ENCODE results near the gene FOXD4L6. TPM values are rescaled to one million over a fixed set of nuclear protein-coding genes. Genes with fewer than 3 reads are reported as not detected.
"Not testable (repeated sequence)": the region's sequence is repeated elsewhere in the genome, so short reads cannot be mapped to it uniquely, and the experiment has no call there.

The FOXD4L6 gene
- total RNA-seq, 2 donors from 2014 or later = not detected

GRCh38 chr9:41087929-41088328 lies 40.6 kb downstream of the FOXD4L6 start:
- H3K9me3 Mint-ChIP-seq; ATAC-seq; H3K4me1 Mint-ChIP-seq (ENCODE audit: low read depth in 2 of 2); DNase-seq (ENCODE audit: low spot score); H3K27ac Mint-ChIP-seq; H3K4me3 Mint-ChIP-seq; H3K36me3 Mint-ChIP-seq: not testable (repeated sequence)
- peaks cover 12 to 18% of the 10 kb centered on the region in 2 donors for H3K27me3 Mint-ChIP-seq

GRCh38 chr9:41087157-41087780 lies 41.2 kb downstream of the FOXD4L6 start:
- not testable (repeated sequence) for ATAC-seq; H3K4me3 Mint-ChIP-seq; H3K4me1 Mint-ChIP-seq (ENCODE audit: low read depth in 2 of 2); H3K36me3 Mint-ChIP-seq; DNase-seq (ENCODE audit: low spot score); H3K9me3 Mint-ChIP-seq; H3K27ac Mint-ChIP-seq
- peaks cover 16 to 24% of the 10 kb centered on the region in 2 donors for H3K27me3 Mint-ChIP-seq

- not testable (repeated sequence) for H3K4me3 Mint-ChIP-seq; DNase-seq (ENCODE audit: low spot score)
Measured at GRCh38 chr9:41086685-41087084, 41.8 kb downstream of the FOXD4L6 start.

DNA sequence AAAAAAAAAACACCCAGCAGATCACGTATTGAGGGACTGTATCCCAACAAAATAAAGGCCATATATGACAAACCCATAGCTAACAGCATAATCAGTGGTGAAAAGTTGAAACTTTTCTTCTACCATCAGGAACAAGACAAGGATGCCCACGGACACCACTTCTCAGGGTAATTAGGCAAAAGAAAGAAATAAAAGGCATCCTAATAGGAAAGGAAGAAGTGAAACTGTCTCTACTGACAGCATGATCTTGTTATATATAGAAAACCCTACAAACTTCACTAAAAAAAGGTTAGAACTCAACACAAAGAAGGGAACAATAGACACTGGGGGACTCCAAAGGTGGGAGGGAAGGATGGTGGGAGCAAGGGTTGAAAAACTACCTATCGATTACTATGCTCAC lies 42.3 kb downstream of the FOXD4L6 start:
- peaks cover 17 to 27% of the 10 kb centered on the region in 2 donors for H3K27me3 Mint-ChIP-seq
- DNase-seq (ENCODE audit: low spot score); ATAC-seq; H3K36me3 Mint-ChIP-seq; H3K4me1 Mint-ChIP-seq (ENCODE audit: low read depth in 2 of 2); H3K9me3 Mint-ChIP-seq; H3K4me3 Mint-ChIP-seq; H3K27ac Mint-ChIP-seq: not testable (repeated sequence)

More at GRCh38 chr9:41086685-41087084, 41.8 kb downstream of the FOXD4L6 start:
- peaks cover 17 to 27% of the 10 kb centered on the region in 2 donors for H3K27me3 Mint-ChIP-seq
- ATAC-seq; H3K9me3 Mint-ChIP-seq; H3K27ac Mint-ChIP-seq; H3K36me3 Mint-ChIP-seq; H3K4me1 Mint-ChIP-seq (ENCODE audit: low read depth in 2 of 2): not testable (repeated sequence)

- ATAC-seq; H3K4me1 Mint-ChIP-seq (ENCODE audit: low read depth in 2 of 2); H3K9me3 Mint-ChIP-seq; H3K36me3 Mint-ChIP-seq; DNase-seq (ENCODE audit: low spot score); H3K27ac Mint-ChIP-seq; H3K4me3 Mint-ChIP-seq: not testable (repeated sequence)
- H3K27me3 Mint-ChIP-seq = peaks cover 10 to 21% of the 10 kb centered on the region in 2 donors
Measured at GRCh38 chr9:41082358-41082757, 46.1 kb downstream of the FOXD4L6 start.

DNA sequence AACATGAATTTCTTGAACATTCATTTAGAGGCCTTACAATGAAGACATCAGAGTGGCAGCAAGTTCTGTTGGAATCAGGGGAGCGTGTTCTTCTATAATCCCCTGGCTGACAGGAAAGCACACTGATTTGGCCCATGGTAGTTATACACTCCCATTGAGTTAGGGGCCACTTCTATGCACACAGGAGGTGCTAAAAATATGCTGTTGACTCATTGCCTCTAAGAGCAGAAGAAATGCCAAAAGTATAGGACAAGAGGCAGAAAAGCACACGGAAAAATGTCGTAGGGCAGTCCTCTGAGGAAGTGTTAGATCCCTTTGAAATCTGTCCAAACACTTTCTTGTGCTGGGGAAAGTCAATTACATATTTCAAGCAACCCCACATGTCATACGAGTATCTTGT lies 49.0 kb downstream of the FOXD4L6 start:
- not testable (repeated sequence) for H3K27ac Mint-ChIP-seq; H3K4me1 Mint-ChIP-seq (ENCODE audit: low read depth in 2 of 2); H3K4me3 Mint-ChIP-seq; DNase-seq (ENCODE audit: low spot score); H3K36me3 Mint-ChIP-seq; H3K9me3 Mint-ChIP-seq; ATAC-seq
- H3K27me3 Mint-ChIP-seq = peaks cover 17 to 20% of the 10 kb centered on the region in 2 donors

DNA sequence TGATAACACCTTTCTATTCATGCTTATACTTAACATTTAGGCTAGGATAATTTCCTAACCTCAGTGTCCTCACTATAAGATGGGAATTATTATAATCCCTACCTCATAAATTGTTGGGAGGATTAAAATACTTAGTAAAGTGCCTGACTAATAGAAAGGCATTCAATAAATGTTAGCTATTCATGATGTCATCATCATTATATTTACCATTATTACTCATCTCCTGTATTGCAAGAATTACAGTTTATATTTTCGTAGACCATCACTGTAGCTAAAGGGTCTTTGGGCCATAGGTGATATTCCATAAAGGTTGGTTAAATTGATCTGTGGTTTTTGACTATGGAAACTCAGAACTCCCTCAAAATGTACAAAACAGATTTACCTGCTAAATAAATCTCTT lies 50.9 kb downstream of the FOXD4L6 start:
- not testable (repeated sequence) for H3K27ac Mint-ChIP-seq; H3K4me3 Mint-ChIP-seq; H3K36me3 Mint-ChIP-seq; DNase-seq (ENCODE audit: low spot score); H3K4me1 Mint-ChIP-seq (ENCODE audit: low read depth in 2 of 2); H3K9me3 Mint-ChIP-seq; ATAC-seq
- H3K27me3 Mint-ChIP-seq = peaks cover 23 to 26% of the 10 kb centered on the region in 2 donors

Other genes starting within 250 kb of the FOXD4L6 start
- gene ZNG1F, start 60.6 kb upstream of the FOXD4L6 start, total RNA-seq = 10 to 100 TPM in 1 of 2 donors, 1 to 10 TPM in 1; 7.1 to 20.2 TPM

Data from natural killer cell treated with Interleukin-12 subunit alpha and Interleukin-12 subunit beta and Interleukin-15 and Interleukin-18, amount 100 ng/mL, for 72 hours (primary cell).